ENCODE results near the gene DDR2. TPM values are rescaled to one million over a fixed set of nuclear protein-coding genes. Genes with fewer than 3 reads are reported as not detected.
A peak's percentile ranks its signal among the peaks of the same experiment; 100 is the strongest.
"Not testable (repeated sequence)": the region's sequence is repeated elsewhere in the genome, so short reads cannot be mapped to it uniquely, and the experiment has no call there.

The DDR2 gene
- total and polyA plus RNA-seq, 12 donors = 15.1 to 349 (median 233) TPM

DNA sequence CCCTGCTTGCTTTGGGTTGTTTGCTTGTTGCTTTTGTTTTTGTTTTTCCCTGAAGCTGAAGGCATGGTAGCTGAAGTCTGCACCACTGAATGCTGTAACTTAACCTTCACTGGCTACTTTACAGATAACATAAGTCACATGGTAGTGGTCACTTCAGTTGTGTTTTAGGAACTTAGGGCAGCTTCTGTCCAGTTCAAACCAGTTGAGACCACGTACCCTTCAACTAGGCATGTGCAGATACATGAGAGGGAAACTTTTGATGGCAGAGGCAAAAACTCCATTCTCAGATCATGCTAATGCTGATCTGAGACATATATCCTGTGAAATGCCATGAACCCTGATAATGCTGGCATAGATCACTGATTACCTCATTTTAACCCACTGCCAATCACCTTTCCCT lies 186.4 kb downstream of the DDR2 start:
- H3K27me3 ChIP-seq; H3K4me3 ChIP-seq; DNase-seq; H3K4me1 ChIP-seq (replicated peaks in 1 of 2); H3K36me3 ChIP-seq (replicated peaks in 1 of 2); H3K9me3 ChIP-seq (replicated peaks in 1 of 3); intact Hi-C loops (cut with DNase I); H3K27ac ChIP-seq: not testable (repeated sequence)
- WGBS, 4 donors = 89 to 100% (median 93%) methylated on average over 1 of the region's 1 CpG

DNA sequence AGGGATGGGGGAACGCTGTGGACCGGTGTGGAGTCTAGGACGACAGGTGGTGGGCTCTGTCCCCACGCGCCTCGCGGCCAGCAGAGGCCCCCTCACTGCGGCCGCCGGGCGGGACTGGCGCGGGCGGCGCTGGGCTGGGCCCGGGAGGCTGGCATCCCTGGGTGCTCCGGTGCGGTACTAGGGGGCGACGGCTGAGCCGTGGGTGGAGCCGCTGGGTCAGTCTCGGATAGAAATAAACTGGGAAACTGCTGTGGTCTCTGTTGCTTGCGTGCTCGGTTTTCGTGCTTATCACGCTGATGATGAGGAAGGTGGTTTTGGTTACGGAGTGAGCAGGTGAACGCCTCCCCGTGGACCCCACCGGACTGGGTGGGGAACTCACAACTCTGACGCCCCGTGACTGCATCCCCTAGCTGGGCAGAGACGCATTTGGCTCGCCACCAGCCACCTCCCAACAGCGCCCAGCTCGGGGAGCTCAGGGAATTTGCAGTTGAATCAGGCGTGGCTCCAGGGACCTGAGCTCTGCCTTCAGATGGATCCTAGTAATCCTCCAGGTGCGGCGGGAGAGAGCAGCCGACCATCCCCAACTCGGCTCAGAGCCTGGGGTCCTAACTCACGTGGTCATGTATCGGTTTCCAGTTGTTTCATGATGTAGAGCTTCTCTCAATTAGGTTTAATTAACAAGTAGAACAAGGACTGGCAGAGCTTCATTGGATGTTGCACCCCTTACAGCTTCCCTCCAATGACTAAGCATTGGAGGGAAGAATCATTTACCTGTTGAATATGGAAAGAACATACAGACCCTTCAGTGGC lies 190.3 kb downstream of the DDR2 start:
- Histone ChIP-seq H3K36me3 (replicated peaks in 1 of 2) (no peaks in the 10 kb centered on the region), H3K9me3 (replicated peaks in 1 of 3) (no peaks in the 10 kb centered on the region), H3K4me3 (peak overlapping the region in 1 of 4 donors; percentile 27), H3K27ac (peak overlapping the region in 1 of 5 donors; percentile 7), H3K27me3 (no peaks in the 10 kb centered on the region), H3K4me1 (replicated peaks in 1 of 2) (peaks cover 0 to 6% of the 10 kb centered on the region in 2 donors)
- peak in 4 of 7 donors; percentile 13 to 58 (median 29) for DNase-seq
- TF ChIP-seq, protein P1, sequence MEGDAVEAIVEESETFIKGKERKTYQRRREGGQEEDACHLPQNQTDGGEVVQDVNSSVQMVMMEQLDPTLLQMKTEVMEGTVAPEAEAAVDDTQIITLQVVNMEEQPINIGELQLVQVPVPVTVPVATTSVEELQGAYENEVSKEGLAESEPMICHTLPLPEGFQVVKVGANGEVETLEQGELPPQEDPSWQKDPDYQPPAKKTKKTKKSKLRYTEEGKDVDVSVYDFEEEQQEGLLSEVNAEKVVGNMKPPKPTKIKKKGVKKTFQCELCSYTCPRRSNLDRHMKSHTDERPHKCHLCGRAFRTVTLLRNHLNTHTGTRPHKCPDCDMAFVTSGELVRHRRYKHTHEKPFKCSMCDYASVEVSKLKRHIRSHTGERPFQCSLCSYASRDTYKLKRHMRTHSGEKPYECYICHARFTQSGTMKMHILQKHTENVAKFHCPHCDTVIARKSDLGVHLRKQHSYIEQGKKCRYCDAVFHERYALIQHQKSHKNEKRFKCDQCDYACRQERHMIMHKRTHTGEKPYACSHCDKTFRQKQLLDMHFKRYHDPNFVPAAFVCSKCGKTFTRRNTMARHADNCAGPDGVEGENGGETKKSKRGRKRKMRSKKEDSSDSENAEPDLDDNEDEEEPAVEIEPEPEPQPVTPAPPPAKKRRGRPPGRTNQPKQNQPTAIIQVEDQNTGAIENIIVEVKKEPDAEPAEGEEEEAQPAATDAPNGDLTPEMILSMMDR (IDR thresholded peaks at IDR 0.05) = no peak
- TF ChIP-seq POLR2A (IDR thresholded peaks at IDR 0.05) = no peak
- intact Hi-C loops (cut with DNase I) = no loop called here
- WGBS, 4 donors = 11 to 32% (median 18%) methylated on average over 11 to 44 of the region's 44 CpGs

DNA sequence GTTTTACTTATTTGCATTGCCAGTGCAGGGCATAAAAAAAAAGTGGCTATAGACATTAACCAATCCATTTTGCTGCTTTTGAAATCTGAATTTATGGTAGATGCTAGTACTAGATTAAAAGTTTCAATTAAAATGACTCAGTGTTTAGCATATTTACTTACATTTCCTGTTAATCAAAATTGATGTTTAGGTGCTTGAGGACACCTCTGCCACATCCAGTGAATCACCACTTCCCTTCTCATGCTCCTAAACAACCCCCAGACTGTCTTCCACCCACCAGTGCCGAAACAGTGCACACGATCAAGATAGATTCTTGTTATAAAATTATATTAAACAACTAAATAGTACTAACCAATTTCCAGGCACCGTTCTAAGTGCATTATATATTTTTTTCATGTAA lies 191.0 kb downstream of the DDR2 start:
- TF ChIP-seq POLR2A (IDR thresholded peaks at IDR 0.05) = no peak
- TF ChIP-seq, protein P1 (IDR thresholded peaks at IDR 0.05) = no peak
- Histone ChIP-seq H3K9me3 (replicated peaks in 1 of 3) (no peaks in the 10 kb centered on the region), H3K4me1 (replicated peaks in 1 of 2) (peaks cover 0 to 6% of the 10 kb centered on the region in 2 donors), H3K27ac (no peak overlapping the region), H3K36me3 (replicated peaks in 1 of 2) (no peaks in the 10 kb centered on the region), H3K27me3 (no peaks in the 10 kb centered on the region), H3K4me3 (no peak overlapping the region)
- 80 to 92% (median 89%) methylated on average over 3 of the region's 3 CpGs for WGBS, 4 donors
- intact Hi-C loops (cut with DNase I) = no loop called here
- DNase-seq = no peak

DNA sequence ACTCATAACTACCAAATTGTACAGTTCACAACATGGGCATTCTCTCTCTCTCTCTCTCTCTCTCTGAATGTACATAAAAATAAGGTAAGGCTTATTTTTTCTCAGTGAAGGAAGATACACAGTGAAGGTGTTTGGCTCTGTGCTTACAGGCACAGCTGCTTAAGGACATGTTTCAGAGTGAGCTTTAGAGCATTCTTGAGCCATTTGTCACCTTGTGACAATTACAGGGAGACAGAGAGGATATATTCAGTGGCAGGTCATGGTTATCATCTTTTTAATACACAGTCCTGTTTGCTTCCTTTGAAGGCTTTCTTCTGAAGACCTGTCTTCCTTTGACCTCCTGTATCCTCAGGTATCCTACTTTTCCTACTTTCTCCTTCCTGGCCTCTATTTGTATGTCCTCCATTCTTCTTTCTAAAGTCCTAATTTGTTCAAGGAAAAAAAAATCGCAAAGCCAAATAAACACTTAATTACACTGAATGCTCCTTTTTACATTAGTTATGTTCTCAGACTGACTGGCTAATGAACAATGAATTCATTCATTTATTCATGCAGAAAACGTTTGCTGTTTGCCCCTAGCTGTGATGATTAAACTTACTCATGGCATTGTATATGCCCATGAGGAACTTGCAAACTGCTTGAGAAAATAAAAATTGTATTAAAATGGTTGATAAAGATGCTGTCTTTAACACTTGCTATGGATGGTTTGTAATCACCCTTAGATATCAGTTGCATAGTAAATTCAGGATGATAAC lies 191.7 kb downstream of the DDR2 start:
- peaks cover 0 to 6% of the 10 kb centered on the region in 2 donors for H3K4me1 ChIP-seq (replicated peaks in 1 of 2)
- DNase-seq = no peak
- 55 to 60% (median 58%) methylated on average over 2 of the region's 2 CpGs for WGBS, 4 donors
- no peaks in the 10 kb centered on the region for H3K36me3 ChIP-seq (replicated peaks in 1 of 2)
- TF ChIP-seq, protein P1 (IDR thresholded peaks at IDR 0.05) = no peak
- no peak for TF ChIP-seq POLR2A (IDR thresholded peaks at IDR 0.05)
- intact Hi-C loops (cut with DNase I) = no loop called here
- H3K9me3 ChIP-seq (replicated peaks in 1 of 3) = no peaks in the 10 kb centered on the region
- no peak overlapping the region for H3K27ac ChIP-seq
- H3K27me3 ChIP-seq = no peaks in the 10 kb centered on the region
- H3K4me3 ChIP-seq = no peak overlapping the region
